Measurements from ENCODE around the gene CTNND2. TPM values are rescaled to one million over a fixed set of nuclear protein-coding genes. Genes with fewer than 3 reads are reported as not detected.

CTNND2 gene
- total RNA-seq, 1 donor from 2014 or later, result 13.9 TPM

GRCh38 chr5:11522796-11523195 is 381.4 kb downstream of the CTNND2 start:
- Histone ChIP-seq H3K27ac (no peak overlapping the region), H3K36me3 (no peaks in the 10 kb centered on the region), H3K9ac (no peak overlapping the region), H3K4me2 (no peak overlapping the region), H3K9me3 (ENCODE audit: low read depth) (no peaks in the 10 kb centered on the region), H4K20me1 (ENCODE audit: low read depth) (no peaks in the 10 kb centered on the region), H3K4me3 (no peak overlapping the region), H2AFZ (replicated peaks) (no peak overlapping the region), H3K27me3 (no peaks in the 10 kb centered on the region), H3K79me2 (ENCODE audit: low read depth) (no peaks in the 10 kb centered on the region), H3F3A (ENCODE audit: low read depth) (peaks cover 17% of the 10 kb centered on the region), H3K4me1 (peaks cover 27% of the 10 kb centered on the region)
- Mint-ChIP-seq H3K4me1 (peaks cover 24% of the 10 kb centered on the region), H3K9me3 (peaks cover 6% of the 10 kb centered on the region), H3K27ac (no peak overlapping the region), H3K36me3 (peaks cover 6% of the 10 kb centered on the region), H3K27me3 (ENCODE audit: insufficient read depth, low read depth) (no peaks in the 10 kb centered on the region), H3K4me3 (no peak overlapping the region)
- no peak for DNase-seq (ENCODE audit: low spot score)
- TF ChIP-seq EZH2phosphoT487 (IDR thresholded peaks at IDR 0.05) (no peak), EZH2 (IDR thresholded peaks at IDR 0.05) (no peak)
- TF ChIP-seq, protein P1, sequence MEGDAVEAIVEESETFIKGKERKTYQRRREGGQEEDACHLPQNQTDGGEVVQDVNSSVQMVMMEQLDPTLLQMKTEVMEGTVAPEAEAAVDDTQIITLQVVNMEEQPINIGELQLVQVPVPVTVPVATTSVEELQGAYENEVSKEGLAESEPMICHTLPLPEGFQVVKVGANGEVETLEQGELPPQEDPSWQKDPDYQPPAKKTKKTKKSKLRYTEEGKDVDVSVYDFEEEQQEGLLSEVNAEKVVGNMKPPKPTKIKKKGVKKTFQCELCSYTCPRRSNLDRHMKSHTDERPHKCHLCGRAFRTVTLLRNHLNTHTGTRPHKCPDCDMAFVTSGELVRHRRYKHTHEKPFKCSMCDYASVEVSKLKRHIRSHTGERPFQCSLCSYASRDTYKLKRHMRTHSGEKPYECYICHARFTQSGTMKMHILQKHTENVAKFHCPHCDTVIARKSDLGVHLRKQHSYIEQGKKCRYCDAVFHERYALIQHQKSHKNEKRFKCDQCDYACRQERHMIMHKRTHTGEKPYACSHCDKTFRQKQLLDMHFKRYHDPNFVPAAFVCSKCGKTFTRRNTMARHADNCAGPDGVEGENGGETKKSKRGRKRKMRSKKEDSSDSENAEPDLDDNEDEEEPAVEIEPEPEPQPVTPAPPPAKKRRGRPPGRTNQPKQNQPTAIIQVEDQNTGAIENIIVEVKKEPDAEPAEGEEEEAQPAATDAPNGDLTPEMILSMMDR (IDR thresholded peaks at IDR 0.05), result no peak

GRCh38 chr5:11520241-11520930 is 383.9 kb downstream of the CTNND2 start:
- H2AFZ ChIP-seq (replicated peaks), result no peak overlapping the region
- H3K9ac ChIP-seq, result no peak overlapping the region
- no peaks in the 10 kb centered on the region for H4K20me1 ChIP-seq (ENCODE audit: low read depth)
- H3K36me3 Mint-ChIP-seq, result peaks cover 5% of the 10 kb centered on the region
- H3F3A ChIP-seq (ENCODE audit: low read depth), result peaks cover 17% of the 10 kb centered on the region
- no peaks in the 10 kb centered on the region for H3K27me3 ChIP-seq
- no peak overlapping the region for H3K27ac Mint-ChIP-seq
- no peaks in the 10 kb centered on the region for H3K27me3 Mint-ChIP-seq (ENCODE audit: insufficient read depth, low read depth)
- no peak for DNase-seq (ENCODE audit: low spot score)
- no peak overlapping the region for H3K4me3 Mint-ChIP-seq
- H3K4me1 ChIP-seq, result peaks cover 24% of the 10 kb centered on the region
- peaks cover 2% of the 10 kb centered on the region for H3K9me3 Mint-ChIP-seq
- no peak overlapping the region for H3K27ac ChIP-seq
- H3K9me3 ChIP-seq (ENCODE audit: low read depth), result no peaks in the 10 kb centered on the region
- H3K79me2 ChIP-seq (ENCODE audit: low read depth), result no peaks in the 10 kb centered on the region
- H3K4me1 Mint-ChIP-seq, result peaks cover 20% of the 10 kb centered on the region
- no peak overlapping the region for H3K4me2 ChIP-seq
- TF ChIP-seq, protein P1 (IDR thresholded peaks at IDR 0.05), result no peak
- TF ChIP-seq EZH2 (IDR thresholded peaks at IDR 0.05) (no peak), EZH2phosphoT487 (IDR thresholded peaks at IDR 0.05) (no peak)
- no peaks in the 10 kb centered on the region for H3K36me3 ChIP-seq
- no peak overlapping the region for H3K4me3 ChIP-seq

GRCh38 chr5:11519236-11519635 is 385.0 kb downstream of the CTNND2 start:
- Mint-ChIP-seq H3K36me3 (peaks cover 5% of the 10 kb centered on the region), H3K27ac (no peak overlapping the region)

More at GRCh38 chr5:11519236-11519635, 385.0 kb downstream of the CTNND2 start:
- no peak for DNase-seq (ENCODE audit: low spot score)
- no peak overlapping the region for H3K9ac ChIP-seq
- H3K4me1 Mint-ChIP-seq, result peaks cover 9% of the 10 kb centered on the region
- no peak overlapping the region for H3K4me3 ChIP-seq
- peaks cover 10% of the 10 kb centered on the region for H3F3A ChIP-seq (ENCODE audit: low read depth)
- no peaks in the 10 kb centered on the region for H3K27me3 ChIP-seq
- TF ChIP-seq, protein P1 (IDR thresholded peaks at IDR 0.05), result no peak
- TF ChIP-seq EZH2phosphoT487 (IDR thresholded peaks at IDR 0.05) (no peak), EZH2 (IDR thresholded peaks at IDR 0.05) (no peak)
- no peaks in the 10 kb centered on the region for H3K27me3 Mint-ChIP-seq (ENCODE audit: insufficient read depth, low read depth)
- H4K20me1 ChIP-seq (ENCODE audit: low read depth), result no peaks in the 10 kb centered on the region
- no peak overlapping the region for H3K4me3 Mint-ChIP-seq
- no peaks in the 10 kb centered on the region for H3K79me2 ChIP-seq (ENCODE audit: low read depth)
- no peak overlapping the region for H2AFZ ChIP-seq (replicated peaks)
- H3K4me1 ChIP-seq, result peaks cover 12% of the 10 kb centered on the region
- H3K4me2 ChIP-seq, result no peak overlapping the region
- H3K9me3 Mint-ChIP-seq, result peaks cover 2% of the 10 kb centered on the region
- no peaks in the 10 kb centered on the region for H3K36me3 ChIP-seq
- no peak overlapping the region for H3K27ac ChIP-seq
- no peaks in the 10 kb centered on the region for H3K9me3 ChIP-seq (ENCODE audit: low read depth)
